Activated CD4-positive, alpha-beta T cell treated with anti-CD3 and anti-CD28 coated beads, Interleukin-2, amount 50 U/mL, for 24 hours (primary cell): ENCODE measurements around the gene FBLN1.
"Not testable (repeated sequence)": the region's sequence is repeated elsewhere in the genome, so short reads cannot be mapped to it uniquely, and the experiment has no call there.

ENCODE experiments used
- DNase-seq, 2 donors: peaks; one replicate each; pipeline ENCODE4 v3.0.0-alpha.2; 2020; ENCODE audit warnings: low read depth in 1 of 2, low spot score in 1 of 2

FBLN1 gene

GRCh38 chr22:45581549-45582080 is 78.9 kb downstream of the FBLN1 start:
- no peak for DNase-seq

- DNase-seq, result no peak
Observed at GRCh38 chr22:45582236-45582954, 79.7 kb downstream of the FBLN1 start.

- DNase-seq, result no peak
Observed at GRCh38 chr22:45582955-45583320, 80.3 kb downstream of the FBLN1 start.

GRCh38 chr22:45583504-45583903 is 80.8 kb downstream of the FBLN1 start:
- DNase-seq, result no peak

GRCh38 chr22:45584121-45584570 is 81.5 kb downstream of the FBLN1 start:
- no peak for DNase-seq

GRCh38 chr22:45584621-45585436 is 82.1 kb downstream of the FBLN1 start:
- DNase-seq, result no peak

GRCh38 chr22:45585437-45585755 is 82.7 kb downstream of the FBLN1 start:
- no peak for DNase-seq

- DNase-seq, result no peak
Observed at GRCh38 chr22:45585946-45586540, 83.4 kb downstream of the FBLN1 start.

- no peak for DNase-seq
Observed at GRCh38 chr22:45586651-45587405, 84.1 kb downstream of the FBLN1 start.

GRCh38 chr22:45587638-45588505 is 85.2 kb downstream of the FBLN1 start:
- no peak for DNase-seq

- no peak for DNase-seq
Observed at GRCh38 chr22:45589556-45589955, 86.9 kb downstream of the FBLN1 start.

GRCh38 chr22:45590262-45590661 is 87.6 kb downstream of the FBLN1 start:
- no peak for DNase-seq

- not testable (repeated sequence) for DNase-seq
Observed at GRCh38 chr22:45591633-45592213, 89.0 kb downstream of the FBLN1 start.

- DNase-seq, result no peak
Observed at GRCh38 chr22:45594123-45594941, 91.6 kb downstream of the FBLN1 start.

- DNase-seq, result no peak
Observed at GRCh38 chr22:45597460-45598192, 94.9 kb downstream of the FBLN1 start.

- DNase-seq, result no peak
Observed at GRCh38 chr22:45598596-45599217, 96.0 kb downstream of the FBLN1 start.

- no peak for DNase-seq
Observed at GRCh38 chr22:45599836-45600577, 97.3 kb downstream of the FBLN1 start.
